ENCODE data around the gene NUDT19. TPM values are rescaled to one million over a fixed set of nuclear protein-coding genes. Genes with fewer than 3 reads are reported as not detected.
"Not testable (repeated sequence)": the region's sequence is repeated elsewhere in the genome, so short reads cannot be mapped to it uniquely, and the experiment has no call there.

The NUDT19 gene
- total RNA-seq, 3 donors from 2014 or later (not counting 1 experiment from before 2014, with no cell fraction given): 6.4 to 9.6 (median 8.2) TPM

- H3K27ac ChIP-seq (ENCODE audit: low read length): no peak overlapping the region
- no peaks in the 10 kb centered on the region for H3K9me3 Mint-ChIP-seq
- no peaks in the 10 kb centered on the region for H3K9me3 ChIP-seq (ENCODE audit: control insufficient read depth, insufficient read depth, low read length)
- no peak for ATAC-seq
- TF ChIP-seq CTCF (IDR thresholded peaks at IDR 0.05): no peak
- no peaks in the 10 kb centered on the region for H3K27me3 ChIP-seq (ENCODE audit: control insufficient read depth, insufficient read depth, low read length)
- DNase-seq: no peak
- no peaks in the 10 kb centered on the region for H3K4me1 ChIP-seq (ENCODE audit: control insufficient read depth, insufficient read depth, low read length)
- no peak overlapping the region for H3K4me3 Mint-ChIP-seq
- WGBS (ENCODE audit: insufficient coverage): 96% methylated on average over 12 of the region's 12 CpGs
- peaks cover 35% of the 10 kb centered on the region for H3K36me3 ChIP-seq (ENCODE audit: control insufficient read depth, insufficient read depth, low read length)
- no peaks in the 10 kb centered on the region for H3K36me3 Mint-ChIP-seq
- H3K27ac Mint-ChIP-seq: no peak overlapping the region
- H3K4me1 Mint-ChIP-seq: no peaks in the 10 kb centered on the region
- intact Hi-C loops (cut with micrococcal nuclease): no loop called here
- H3K4me3 ChIP-seq (ENCODE audit: low read length): no peak overlapping the region
- no peaks in the 10 kb centered on the region for H3K27me3 Mint-ChIP-seq (ENCODE audit: low read depth in 2 of 2)
These were observed 38.6 kb upstream of the NUDT19 start for GRCh38 chr19:32652894-32653598.

GRCh38 chr19:32653599-32653915 is 38.1 kb upstream of the NUDT19 start:
- Mint-ChIP-seq H3K27ac (no peak overlapping the region), H3K27me3 (ENCODE audit: low read depth in 2 of 2) (no peaks in the 10 kb centered on the region), H3K9me3 (no peaks in the 10 kb centered on the region), H3K4me1 (no peaks in the 10 kb centered on the region), H3K4me3 (no peak overlapping the region), H3K36me3 (no peaks in the 10 kb centered on the region)
- H3K9me3 ChIP-seq (ENCODE audit: control insufficient read depth, insufficient read depth, low read length): no peaks in the 10 kb centered on the region
- no peaks in the 10 kb centered on the region for H3K4me1 ChIP-seq (ENCODE audit: control insufficient read depth, insufficient read depth, low read length)
- H3K36me3 ChIP-seq (ENCODE audit: control insufficient read depth, insufficient read depth, low read length): peaks cover 36% of the 10 kb centered on the region
- H3K4me3 ChIP-seq (ENCODE audit: low read length): no peak overlapping the region
- no peak for ATAC-seq
- no peak overlapping the region for H3K27ac ChIP-seq (ENCODE audit: low read length)
- intact Hi-C loops (cut with micrococcal nuclease): no loop called here
- H3K27me3 ChIP-seq (ENCODE audit: control insufficient read depth, insufficient read depth, low read length): no peaks in the 10 kb centered on the region
- TF ChIP-seq CTCF (IDR thresholded peaks at IDR 0.05): no peak
- DNase-seq: no peak
- WGBS (ENCODE audit: insufficient coverage): 82% methylated on average over 11 of the region's 15 CpGs

GRCh38 chr19:32656379-32656778 is 35.2 kb upstream of the NUDT19 start:
- WGBS (ENCODE audit: insufficient coverage): 94% methylated on average over 8 of the region's 8 CpGs

GRCh38 chr19:32658075-32658474 is 33.5 kb upstream of the NUDT19 start:
- Mint-ChIP-seq H3K9me3 (no peaks in the 10 kb centered on the region), H3K4me1 (peaks cover 3 to 8% of the 10 kb centered on the region in 2 donors), H3K27me3 (ENCODE audit: low read depth in 2 of 2) (no peaks in the 10 kb centered on the region), H3K36me3 (no peaks in the 10 kb centered on the region), H3K4me3 (no peak overlapping the region), H3K27ac (no peak overlapping the region)
- TF ChIP-seq CTCF (IDR thresholded peaks at IDR 0.05): no peak
- 95% methylated on average over 10 of the region's 10 CpGs for WGBS (ENCODE audit: insufficient coverage)
- Histone ChIP-seq H3K4me1 (ENCODE audit: control insufficient read depth, insufficient read depth, low read length) (peaks cover 10% of the 10 kb centered on the region), H3K9me3 (ENCODE audit: control insufficient read depth, insufficient read depth, low read length) (no peaks in the 10 kb centered on the region), H3K27me3 (ENCODE audit: control insufficient read depth, insufficient read depth, low read length) (no peaks in the 10 kb centered on the region), H3K36me3 (ENCODE audit: control insufficient read depth, insufficient read depth, low read length) (peaks cover 26% of the 10 kb centered on the region), H3K4me3 (ENCODE audit: low read length) (no peak overlapping the region), H3K27ac (ENCODE audit: low read length) (no peak overlapping the region)
- no peak for DNase-seq
- no peak for ATAC-seq
- intact Hi-C loops (cut with micrococcal nuclease): no loop called here

More at GRCh38 chr19:32656379-32656778, 35.2 kb upstream of the NUDT19 start:
- H3K36me3 Mint-ChIP-seq; H3K4me1 Mint-ChIP-seq; ATAC-seq; H3K9me3 Mint-ChIP-seq; H3K27me3 Mint-ChIP-seq (ENCODE audit: low read depth in 2 of 2); DNase-seq; H3K4me3 Mint-ChIP-seq; H3K27me3 ChIP-seq (ENCODE audit: control insufficient read depth, insufficient read depth, low read length); H3K27ac ChIP-seq (ENCODE audit: low read length); H3K4me3 ChIP-seq (ENCODE audit: low read length); intact Hi-C loops (cut with micrococcal nuclease); H3K9me3 ChIP-seq (ENCODE audit: control insufficient read depth, insufficient read depth, low read length); H3K27ac Mint-ChIP-seq; H3K4me1 ChIP-seq (ENCODE audit: control insufficient read depth, insufficient read depth, low read length): not testable (repeated sequence)
- H3K36me3 ChIP-seq (ENCODE audit: control insufficient read depth, insufficient read depth, low read length): peaks cover 27% of the 10 kb centered on the region
